ENCODE results near the gene JAML. TPM values are rescaled to one million over a fixed set of nuclear protein-coding genes. Genes with fewer than 3 reads are reported as not detected.
A peak's percentile ranks its signal among the peaks of the same experiment; 100 is the strongest.

The JAML gene
- total RNA-seq, 1 donor: not detected

DNA sequence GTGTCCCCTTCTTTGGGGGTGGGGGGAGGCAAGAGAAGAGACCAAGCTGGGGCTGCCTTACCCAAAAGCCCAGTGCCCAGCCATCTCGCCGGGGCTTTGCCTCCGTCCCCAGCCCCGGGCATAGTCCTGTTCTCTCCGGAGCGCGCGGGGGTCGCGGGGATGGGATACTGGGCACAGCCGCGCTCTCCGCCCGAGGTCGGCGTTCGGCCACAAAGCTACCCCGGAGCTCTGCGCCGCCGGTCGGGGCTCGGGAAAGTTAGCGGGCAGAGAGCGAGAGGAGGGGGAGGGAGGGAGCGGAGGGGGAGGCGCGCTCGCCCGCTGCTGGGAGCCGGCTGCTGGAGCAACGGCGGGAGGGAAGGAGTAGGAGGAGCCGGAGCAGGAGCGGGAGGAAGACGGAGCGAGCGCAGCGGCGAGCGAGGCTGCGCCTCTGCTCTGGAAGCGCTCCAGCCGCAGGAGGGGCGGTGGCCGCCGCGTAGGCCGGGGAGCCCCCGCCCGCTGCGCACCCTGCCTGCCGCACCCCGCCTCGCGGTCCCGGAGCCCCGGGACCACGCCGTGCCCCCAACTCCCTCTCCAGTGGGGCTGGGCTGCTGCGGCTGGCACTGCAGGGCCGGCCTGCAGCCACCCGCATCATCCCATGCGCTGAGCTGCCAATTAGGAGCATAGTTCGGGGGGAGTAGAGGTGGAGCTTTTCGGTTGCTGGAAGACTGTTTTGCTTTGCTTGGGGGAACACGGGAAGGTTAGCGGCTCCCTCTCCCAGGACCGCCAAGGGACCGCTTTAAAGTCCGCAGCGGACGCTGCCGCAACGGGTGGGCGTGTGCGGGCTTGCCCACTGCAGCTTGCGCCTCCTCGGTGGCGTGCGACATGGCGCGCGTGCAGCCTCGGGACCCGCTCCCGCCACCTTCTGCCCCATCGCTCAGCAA lies 72.0 kb downstream of the JAML start, which contains the start of gene SCN4B:
Gene SCN4B, minus strand, starts transcription at position 272 of the 920 bp plus-strand sequence. Its CDS starts 150 bp downstream, at position 122.
- no peaks in the 10 kb centered on the region for H3K4me1 ChIP-seq (ENCODE audit: insufficient read depth, low read length)
- H3K79me2 ChIP-seq (ENCODE audit: insufficient read depth, low read length): no peaks in the 10 kb centered on the region
- peaks cover 87% of the 10 kb centered on the region for H3K27me3 ChIP-seq (ENCODE audit: insufficient read depth, low read length)
- no peak within 1 kb of the TSS for H2AFZ ChIP-seq (ENCODE audit: low read length)
- H3K4me3 ChIP-seq (ENCODE audit: insufficient read depth, low read length): peak within 1 kb of the TSS; percentile 43
- peak; percentile 96 for DNase-seq (ENCODE audit: insufficient read length, low spot score, missing footprints)
- H3K27ac ChIP-seq (ENCODE audit: low read depth, low read length): no peak within 1 kb of the TSS
- no peaks in the 10 kb centered on the region for H3K9me3 ChIP-seq (ENCODE audit: low read depth, low read length)
- TF ChIP-seq, protein P1, sequence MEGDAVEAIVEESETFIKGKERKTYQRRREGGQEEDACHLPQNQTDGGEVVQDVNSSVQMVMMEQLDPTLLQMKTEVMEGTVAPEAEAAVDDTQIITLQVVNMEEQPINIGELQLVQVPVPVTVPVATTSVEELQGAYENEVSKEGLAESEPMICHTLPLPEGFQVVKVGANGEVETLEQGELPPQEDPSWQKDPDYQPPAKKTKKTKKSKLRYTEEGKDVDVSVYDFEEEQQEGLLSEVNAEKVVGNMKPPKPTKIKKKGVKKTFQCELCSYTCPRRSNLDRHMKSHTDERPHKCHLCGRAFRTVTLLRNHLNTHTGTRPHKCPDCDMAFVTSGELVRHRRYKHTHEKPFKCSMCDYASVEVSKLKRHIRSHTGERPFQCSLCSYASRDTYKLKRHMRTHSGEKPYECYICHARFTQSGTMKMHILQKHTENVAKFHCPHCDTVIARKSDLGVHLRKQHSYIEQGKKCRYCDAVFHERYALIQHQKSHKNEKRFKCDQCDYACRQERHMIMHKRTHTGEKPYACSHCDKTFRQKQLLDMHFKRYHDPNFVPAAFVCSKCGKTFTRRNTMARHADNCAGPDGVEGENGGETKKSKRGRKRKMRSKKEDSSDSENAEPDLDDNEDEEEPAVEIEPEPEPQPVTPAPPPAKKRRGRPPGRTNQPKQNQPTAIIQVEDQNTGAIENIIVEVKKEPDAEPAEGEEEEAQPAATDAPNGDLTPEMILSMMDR (IDR thresholded peaks at IDR 0.05; ENCODE audit: extremely low read depth, low read depth, low read length): no peak
- no peaks in the 10 kb centered on the region for H4K20me1 ChIP-seq (ENCODE audit: insufficient read depth, low read length)
- peak within 1 kb of the TSS; percentile 32 for H3K4me2 ChIP-seq (ENCODE audit: insufficient read depth, low read length)
- H3K36me3 ChIP-seq (ENCODE audit: insufficient read depth, low read length): no peaks in the 10 kb centered on the region

DNA sequence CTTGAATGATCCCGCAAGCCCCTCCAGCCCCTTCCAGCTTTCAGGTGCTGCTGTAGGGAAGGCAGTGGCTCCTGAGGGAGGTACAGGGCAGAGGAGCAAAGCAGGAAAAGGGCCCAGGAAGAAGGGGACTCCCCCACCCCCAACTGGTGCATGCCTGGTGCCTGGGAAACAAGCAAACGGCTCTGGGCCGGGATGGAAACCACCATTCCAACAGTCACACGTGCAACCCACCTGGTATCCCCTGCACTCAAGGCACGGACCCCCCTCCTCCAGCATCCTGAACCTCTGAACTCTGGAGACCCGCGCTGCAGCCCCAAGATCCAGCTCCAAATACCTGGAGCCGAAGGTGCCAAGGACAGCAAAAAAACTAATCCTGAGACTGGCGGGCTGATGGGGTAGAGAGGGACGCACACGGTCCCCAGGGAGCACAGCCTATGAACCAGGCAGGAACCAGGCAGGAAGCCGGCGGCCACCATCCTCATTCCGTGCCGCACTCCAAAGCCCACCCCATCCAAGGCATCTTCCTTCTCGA lies 72.7 kb downstream of the JAML start:
- no peaks in the 10 kb centered on the region for H4K20me1 ChIP-seq (ENCODE audit: insufficient read depth, low read length)
- H3K9me3 ChIP-seq (ENCODE audit: low read depth, low read length): no peaks in the 10 kb centered on the region
- H3K4me3 ChIP-seq (ENCODE audit: insufficient read depth, low read length): no peak overlapping the region
- H3K4me2 ChIP-seq (ENCODE audit: insufficient read depth, low read length): no peak overlapping the region
- no peaks in the 10 kb centered on the region for H3K4me1 ChIP-seq (ENCODE audit: insufficient read depth, low read length)
- H3K36me3 ChIP-seq (ENCODE audit: insufficient read depth, low read length): no peaks in the 10 kb centered on the region
- H2AFZ ChIP-seq (ENCODE audit: low read length): no peak overlapping the region
- TF ChIP-seq, protein P1 (IDR thresholded peaks at IDR 0.05; ENCODE audit: extremely low read depth, low read depth, low read length): no peak
- H3K79me2 ChIP-seq (ENCODE audit: insufficient read depth, low read length): no peaks in the 10 kb centered on the region
- DNase-seq (ENCODE audit: insufficient read length, low spot score, missing footprints): peak; percentile 80
- H3K27ac ChIP-seq (ENCODE audit: low read depth, low read length): no peak overlapping the region
- peaks cover 86% of the 10 kb centered on the region for H3K27me3 ChIP-seq (ENCODE audit: insufficient read depth, low read length)

DNA sequence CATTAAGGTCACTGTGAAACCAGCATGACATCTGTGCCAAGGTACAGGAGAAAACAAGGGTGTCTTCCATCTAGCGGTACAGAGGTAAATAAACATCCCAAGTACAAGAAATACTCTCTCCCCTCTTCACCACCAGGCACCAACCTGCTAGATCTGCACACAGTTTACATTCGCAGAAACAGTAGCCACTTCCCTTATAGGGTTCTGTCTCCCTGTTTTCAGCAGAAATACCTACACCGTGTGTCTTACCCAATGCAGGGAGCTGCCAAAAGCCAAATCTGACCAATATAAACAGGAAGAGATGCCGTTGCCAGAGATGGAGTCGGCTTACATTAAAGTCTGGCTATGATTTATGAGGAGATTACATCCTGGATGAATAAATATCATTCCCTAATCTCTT lies 73.4 kb downstream of the JAML start:
- TF ChIP-seq, protein P1 (IDR thresholded peaks at IDR 0.05; ENCODE audit: extremely low read depth, low read depth, low read length): no peak
- no peak overlapping the region for H3K27ac ChIP-seq (ENCODE audit: low read depth, low read length)
- no peak overlapping the region for H2AFZ ChIP-seq (ENCODE audit: low read length)
- H3K4me1 ChIP-seq (ENCODE audit: insufficient read depth, low read length): no peaks in the 10 kb centered on the region
- no peaks in the 10 kb centered on the region for H3K9me3 ChIP-seq (ENCODE audit: low read depth, low read length)
- H3K36me3 ChIP-seq (ENCODE audit: insufficient read depth, low read length): no peaks in the 10 kb centered on the region
- no peaks in the 10 kb centered on the region for H4K20me1 ChIP-seq (ENCODE audit: insufficient read depth, low read length)
- peaks cover 86% of the 10 kb centered on the region for H3K27me3 ChIP-seq (ENCODE audit: insufficient read depth, low read length)
- H3K4me3 ChIP-seq (ENCODE audit: insufficient read depth, low read length): no peak overlapping the region
- no peaks in the 10 kb centered on the region for H3K79me2 ChIP-seq (ENCODE audit: insufficient read depth, low read length)
- no peak overlapping the region for H3K4me2 ChIP-seq (ENCODE audit: insufficient read depth, low read length)
- DNase-seq (ENCODE audit: insufficient read length, low spot score, missing footprints): peak; percentile 69

DNA sequence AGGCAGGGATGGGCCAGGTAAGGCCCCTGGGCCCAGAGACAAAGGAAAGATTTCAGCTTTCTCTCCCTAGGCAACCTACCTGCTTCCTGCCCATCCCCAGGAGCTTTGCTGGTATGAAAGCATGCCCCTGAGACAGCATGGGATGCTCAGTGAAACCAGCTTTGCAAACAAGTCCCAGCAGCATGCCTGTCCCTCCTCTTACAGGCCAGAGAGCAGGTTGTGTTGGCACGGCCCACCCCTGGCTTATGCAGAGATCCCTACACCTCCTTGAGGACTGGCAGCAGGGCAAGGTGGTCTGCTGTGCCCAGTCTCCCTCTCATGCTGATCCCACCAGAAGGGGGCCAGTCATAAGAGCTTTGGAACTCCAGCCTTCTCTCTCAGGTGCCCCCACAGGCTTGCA lies 75.3 kb downstream of the JAML start:
- peak; percentile 87 for DNase-seq (ENCODE audit: insufficient read length, low spot score, missing footprints)
- Histone ChIP-seq H4K20me1 (ENCODE audit: insufficient read depth, low read length) (no peaks in the 10 kb centered on the region), H3K27ac (ENCODE audit: low read depth, low read length) (no peak overlapping the region), H3K27me3 (ENCODE audit: insufficient read depth, low read length) (peaks cover 75% of the 10 kb centered on the region), H3K36me3 (ENCODE audit: insufficient read depth, low read length) (no peaks in the 10 kb centered on the region), H3K79me2 (ENCODE audit: insufficient read depth, low read length) (no peaks in the 10 kb centered on the region), H3K4me1 (ENCODE audit: insufficient read depth, low read length) (no peaks in the 10 kb centered on the region), H3K9me3 (ENCODE audit: low read depth, low read length) (no peaks in the 10 kb centered on the region), H2AFZ (ENCODE audit: low read length) (no peak overlapping the region), H3K4me2 (ENCODE audit: insufficient read depth, low read length) (no peak overlapping the region), H3K4me3 (ENCODE audit: insufficient read depth, low read length) (no peak overlapping the region)
- TF ChIP-seq, protein P1 (IDR thresholded peaks at IDR 0.05; ENCODE audit: extremely low read depth, low read depth, low read length): no peak

Data from osteoblast (primary cell).